ENCODE measurements around the gene GOLIM4.

GOLIM4 gene

DNA sequence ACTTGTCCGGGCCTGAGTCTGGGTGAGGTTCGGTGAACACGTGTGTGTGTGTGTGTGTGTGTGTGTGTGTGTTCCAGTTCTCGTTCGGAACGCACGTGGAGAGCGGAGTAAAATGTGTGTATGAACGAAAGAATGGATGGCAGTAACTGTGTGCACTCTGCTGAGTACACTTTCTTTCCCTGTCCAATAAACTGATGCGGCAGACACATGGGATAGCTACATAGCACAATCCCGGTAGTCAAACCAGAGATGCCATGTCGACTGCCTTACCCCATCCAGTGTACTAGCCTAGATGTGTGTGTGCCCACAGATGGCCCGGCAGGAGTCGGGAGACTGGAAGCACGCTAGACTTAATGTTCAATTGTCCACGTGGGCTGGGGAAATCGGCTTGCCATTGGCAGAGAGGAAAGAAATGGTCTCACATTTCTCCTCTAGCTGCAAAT lies 507 bp upstream of the GOLIM4 start:
- TF ChIP-seq, protein P1, sequence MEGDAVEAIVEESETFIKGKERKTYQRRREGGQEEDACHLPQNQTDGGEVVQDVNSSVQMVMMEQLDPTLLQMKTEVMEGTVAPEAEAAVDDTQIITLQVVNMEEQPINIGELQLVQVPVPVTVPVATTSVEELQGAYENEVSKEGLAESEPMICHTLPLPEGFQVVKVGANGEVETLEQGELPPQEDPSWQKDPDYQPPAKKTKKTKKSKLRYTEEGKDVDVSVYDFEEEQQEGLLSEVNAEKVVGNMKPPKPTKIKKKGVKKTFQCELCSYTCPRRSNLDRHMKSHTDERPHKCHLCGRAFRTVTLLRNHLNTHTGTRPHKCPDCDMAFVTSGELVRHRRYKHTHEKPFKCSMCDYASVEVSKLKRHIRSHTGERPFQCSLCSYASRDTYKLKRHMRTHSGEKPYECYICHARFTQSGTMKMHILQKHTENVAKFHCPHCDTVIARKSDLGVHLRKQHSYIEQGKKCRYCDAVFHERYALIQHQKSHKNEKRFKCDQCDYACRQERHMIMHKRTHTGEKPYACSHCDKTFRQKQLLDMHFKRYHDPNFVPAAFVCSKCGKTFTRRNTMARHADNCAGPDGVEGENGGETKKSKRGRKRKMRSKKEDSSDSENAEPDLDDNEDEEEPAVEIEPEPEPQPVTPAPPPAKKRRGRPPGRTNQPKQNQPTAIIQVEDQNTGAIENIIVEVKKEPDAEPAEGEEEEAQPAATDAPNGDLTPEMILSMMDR (IDR thresholded peaks at IDR 0.05; ENCODE audit: low read depth, low read length) = no peak
- peak; percentile 71 for DNase-seq (ENCODE audit: extremely low read depth, low read depth)

DNA sequence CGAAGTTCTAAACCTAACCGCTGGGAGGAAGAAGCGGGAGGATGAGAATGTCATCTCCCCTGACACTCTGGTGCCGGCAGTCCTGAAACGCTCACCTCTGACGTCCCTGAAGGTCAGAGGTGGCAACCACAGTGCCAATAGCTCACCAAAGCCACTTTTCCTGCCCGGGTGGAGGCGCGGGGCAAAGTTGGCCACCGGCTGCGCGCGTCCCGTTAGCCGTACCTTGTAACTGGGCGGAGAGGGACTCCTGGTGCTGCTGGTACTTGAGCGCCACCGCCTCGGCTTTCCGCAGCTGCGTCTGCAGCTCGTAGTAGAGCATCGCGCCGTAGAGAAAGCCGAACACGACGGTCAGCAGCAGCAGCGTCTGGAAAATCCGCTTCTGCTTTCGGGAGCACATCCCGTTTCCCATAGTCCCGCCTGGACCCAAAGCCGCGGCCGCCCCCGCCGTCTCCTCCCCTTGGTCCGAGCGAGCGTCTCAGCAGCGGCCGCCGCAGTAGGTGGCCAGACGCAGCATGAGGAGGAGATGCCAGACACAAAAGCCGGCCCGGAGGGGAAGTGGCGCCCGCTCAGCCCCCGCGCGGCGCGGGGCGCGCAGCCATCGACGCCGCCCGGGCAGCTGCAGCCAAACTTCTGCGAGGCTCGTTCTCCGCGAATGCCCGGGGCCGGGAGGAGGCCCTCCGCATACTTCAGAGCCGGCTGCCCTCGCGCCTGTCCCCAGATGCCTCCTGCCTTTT lies 680 bp downstream of the GOLIM4 start:
- DNase-seq (ENCODE audit: extremely low read depth, low read depth) = no peak
- TF ChIP-seq, protein P1 (IDR thresholded peaks at IDR 0.05; ENCODE audit: low read depth, low read length) = peak; percentile 7

DNA sequence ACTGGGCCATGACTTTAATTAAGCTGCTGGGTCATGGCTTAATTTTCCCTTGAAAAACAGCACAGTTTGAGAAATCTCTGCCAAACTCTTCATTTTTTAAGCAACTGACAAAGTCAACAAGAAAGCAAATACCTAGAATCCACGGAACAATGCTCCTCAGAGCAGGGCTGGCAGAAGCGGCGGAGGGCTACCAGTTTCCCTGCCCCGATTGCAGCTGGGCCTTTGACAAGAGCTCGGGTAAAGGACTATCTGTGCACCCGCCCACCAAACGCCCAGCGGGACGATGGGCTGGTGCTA lies 1.2 kb downstream of the GOLIM4 start:
- no peak for DNase-seq (ENCODE audit: extremely low read depth, low read depth)
- TF ChIP-seq, protein P1 (IDR thresholded peaks at IDR 0.05; ENCODE audit: low read depth, low read length) = no peak

- TF ChIP-seq, protein P1 (IDR thresholded peaks at IDR 0.05; ENCODE audit: low read depth, low read length) = no peak
- DNase-seq (ENCODE audit: extremely low read depth, low read depth) = no peak
Measured at GRCh38 chr3:168093790-168094189, 1.9 kb downstream of the GOLIM4 start.

GRCh38 chr3:168093229-168093628 lies 2.5 kb downstream of the GOLIM4 start:
- TF ChIP-seq, protein P1 (IDR thresholded peaks at IDR 0.05; ENCODE audit: low read depth, low read length) = no peak
- no peak for DNase-seq (ENCODE audit: extremely low read depth, low read depth)

- TF ChIP-seq, protein P1 (IDR thresholded peaks at IDR 0.05; ENCODE audit: low read depth, low read length) = no peak
- no peak for DNase-seq (ENCODE audit: extremely low read depth, low read depth)
Measured at GRCh38 chr3:168091941-168092340, 3.8 kb downstream of the GOLIM4 start.

- TF ChIP-seq, protein P1 (IDR thresholded peaks at IDR 0.05; ENCODE audit: low read depth, low read length) = no peak
- no peak for DNase-seq (ENCODE audit: extremely low read depth, low read depth)
Measured at GRCh38 chr3:168091302-168091858, 4.3 kb downstream of the GOLIM4 start.

Data from AG09319 (cell line).